Nucleus accumbens (tissue), 56 donors: ENCODE data around the gene HNRNPM.
"Not testable (repeated sequence)": the region's sequence is repeated elsewhere in the genome, so short reads cannot be mapped to it uniquely, and the experiment has no call there.

Source experiments
- DNase-seq, 56 donors: peaks; one replicate each; lab custom pipeline; 2025; lab: John Stamatoyannopoulos, UW

Gene HNRNPM

GRCh38 chr19:8421484-8422461, 23.0 kb upstream of the HNRNPM start:
- no peak for DNase-seq

- DNase-seq: peak in 10 of 56 donors; percentile 10 to 63 (median 13)
Measured at GRCh38 chr19:8423817-8424223, 21.0 kb upstream of the HNRNPM start.

GRCh38 chr19:8425331-8425730, 19.4 kb upstream of the HNRNPM start:
- DNase-seq: not testable (repeated sequence)

- DNase-seq: no peak
Measured at GRCh38 chr19:8426283-8426682, 18.5 kb upstream of the HNRNPM start.

GRCh38 chr19:8429044-8429443, 15.7 kb upstream of the HNRNPM start:
- DNase-seq: no peak

- no peak for DNase-seq
Measured at GRCh38 chr19:8429826-8430225, 14.9 kb upstream of the HNRNPM start.

- no peak for DNase-seq
Measured at GRCh38 chr19:8430650-8431049, 14.1 kb upstream of the HNRNPM start.

- no peak for DNase-seq
Measured at GRCh38 chr19:8438236-8438635, 6.5 kb upstream of the HNRNPM start.

- DNase-seq: no peak
Measured at GRCh38 chr19:8441725-8442544, 2.8 kb upstream of the HNRNPM start.

- not testable (repeated sequence) for DNase-seq
Measured at GRCh38 chr19:8444140-8444676, 567 bp upstream of the HNRNPM start.

GRCh38 chr19:8445488-8446001, 770 bp downstream of the HNRNPM start:
- peak in 32 of 56 donors; percentile 6 to 61 (median 27) for DNase-seq

GRCh38 chr19:8446061-8446709, 1.4 kb downstream of the HNRNPM start:
- no peak for DNase-seq

GRCh38 chr19:8449830-8450229, 5.1 kb downstream of the HNRNPM start:
- DNase-seq: no peak

GRCh38 chr19:8451377-8451776, 6.6 kb downstream of the HNRNPM start:
- DNase-seq: no peak

GRCh38 chr19:8451885-8452284, 7.1 kb downstream of the HNRNPM start:
- no peak for DNase-seq

GRCh38 chr19:8452446-8453123, 7.8 kb downstream of the HNRNPM start:
- no peak for DNase-seq

- DNase-seq: no peak
Measured at GRCh38 chr19:8453616-8454015, 8.8 kb downstream of the HNRNPM start.

- DNase-seq: no peak
Measured at GRCh38 chr19:8454218-8454617, 9.4 kb downstream of the HNRNPM start.

- DNase-seq: no peak
Measured at GRCh38 chr19:8455018-8455417, 10.2 kb downstream of the HNRNPM start.

- no peak for DNase-seq
Measured at GRCh38 chr19:8456064-8456463, 11.3 kb downstream of the HNRNPM start.
